HPDE6-E6E7 (cell line): ENCODE results near the gene NR1I3.

ENCODE experiments used
- DNase-seq: peaks from one replicate; pipeline ENCODE4 v3.0.0; 2011; ENCODE audit warnings: missing footprints; ENCODE audit errors: extremely low spot score

Gene NR1I3

GRCh38 chr1:161196111-161196510 lies 41.9 kb downstream of the NR1I3 start:
- no peak for DNase-seq

GRCh38 chr1:161195171-161195570 lies 42.8 kb downstream of the NR1I3 start:
- DNase-seq: no peak

- DNase-seq: no peak
Observed at GRCh38 chr1:161193561-161194235, 44.3 kb downstream of the NR1I3 start.

GRCh38 chr1:161192476-161193465 lies 45.2 kb downstream of the NR1I3 start:
- peak; percentile 71 for DNase-seq

- no peak for DNase-seq
Observed at GRCh38 chr1:161191971-161192370, 46.0 kb downstream of the NR1I3 start.

GRCh38 chr1:161190962-161191521 lies 47.0 kb downstream of the NR1I3 start:
- DNase-seq: no peak

GRCh38 chr1:161189036-161189435 lies 49.0 kb downstream of the NR1I3 start:
- no peak for DNase-seq

- no peak for DNase-seq
Observed at GRCh38 chr1:161188381-161188780, 49.6 kb downstream of the NR1I3 start.

- no peak for DNase-seq
Observed at GRCh38 chr1:161187311-161187710, 50.7 kb downstream of the NR1I3 start.

- no peak for DNase-seq
Observed at GRCh38 chr1:161185732-161186311, 52.2 kb downstream of the NR1I3 start.

GRCh38 chr1:161185282-161185682 lies 52.7 kb downstream of the NR1I3 start:
- no peak for DNase-seq

GRCh38 chr1:161182214-161182613 lies 55.8 kb downstream of the NR1I3 start:
- DNase-seq: no peak

- DNase-seq: no peak
Observed at GRCh38 chr1:161180639-161181038, 57.4 kb downstream of the NR1I3 start.

- no peak for DNase-seq
Observed at GRCh38 chr1:161179698-161180097, 58.3 kb downstream of the NR1I3 start.
